ENCODE measurements around the gene THADA.

Gene THADA

DNA sequence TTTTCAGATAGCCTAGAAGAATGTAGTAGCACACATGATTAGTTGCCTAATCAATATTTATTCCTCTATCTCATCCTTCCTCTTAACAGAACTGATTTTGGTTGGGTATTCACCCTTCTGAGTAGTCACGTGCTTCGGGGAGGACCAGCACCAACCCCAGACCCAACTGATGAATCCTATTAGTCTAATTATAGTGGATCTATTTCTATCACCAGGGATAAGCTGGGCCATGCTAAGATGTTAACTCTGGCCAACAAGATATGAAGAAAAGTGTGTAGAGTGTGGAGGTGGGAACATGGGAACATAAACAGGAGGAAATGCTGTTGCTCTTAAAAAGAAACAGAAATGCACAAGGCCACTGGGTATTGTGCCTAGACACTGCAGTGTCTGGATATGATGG lies 119.9 kb downstream of the THADA start:
- no peaks in the 10 kb centered on the region for H4K20me1 ChIP-seq (ENCODE audit: control insufficient read depth, insufficient read depth, low read depth, low read length)
- H3K4me1 ChIP-seq (ENCODE audit: control insufficient read depth, low read length): no peaks in the 10 kb centered on the region
- H3K9me2 ChIP-seq (replicated peaks; ENCODE audit: control insufficient read depth, low read length): no peaks in the 10 kb centered on the region
- H3F3A ChIP-seq (ENCODE audit: control insufficient read depth, insufficient read depth): no peaks in the 10 kb centered on the region
- H3K79me2 ChIP-seq (ENCODE audit: control insufficient read depth, low read length): no peaks in the 10 kb centered on the region
- no peak overlapping the region for H3K27ac ChIP-seq (ENCODE audit: low read depth, low read length)
- H3K4me3 ChIP-seq (ENCODE audit: low read length): no peak overlapping the region
- peaks cover 6% of the 10 kb centered on the region; the same call in 1 of the 2 replicates for H3K36me3 ChIP-seq (ENCODE audit: control insufficient read depth, low read length)
- no peaks in the 10 kb centered on the region for H3K27me3 ChIP-seq (ENCODE audit: control insufficient read depth, low read length)
- H3K4me2 ChIP-seq (ENCODE audit: low read length): no peak overlapping the region
- no peak for TF ChIP-seq EZH2phosphoT487 (IDR thresholded peaks at IDR 0.05; ENCODE audit: borderline replicate concordance, low read length)
- TF ChIP-seq, protein P1, sequence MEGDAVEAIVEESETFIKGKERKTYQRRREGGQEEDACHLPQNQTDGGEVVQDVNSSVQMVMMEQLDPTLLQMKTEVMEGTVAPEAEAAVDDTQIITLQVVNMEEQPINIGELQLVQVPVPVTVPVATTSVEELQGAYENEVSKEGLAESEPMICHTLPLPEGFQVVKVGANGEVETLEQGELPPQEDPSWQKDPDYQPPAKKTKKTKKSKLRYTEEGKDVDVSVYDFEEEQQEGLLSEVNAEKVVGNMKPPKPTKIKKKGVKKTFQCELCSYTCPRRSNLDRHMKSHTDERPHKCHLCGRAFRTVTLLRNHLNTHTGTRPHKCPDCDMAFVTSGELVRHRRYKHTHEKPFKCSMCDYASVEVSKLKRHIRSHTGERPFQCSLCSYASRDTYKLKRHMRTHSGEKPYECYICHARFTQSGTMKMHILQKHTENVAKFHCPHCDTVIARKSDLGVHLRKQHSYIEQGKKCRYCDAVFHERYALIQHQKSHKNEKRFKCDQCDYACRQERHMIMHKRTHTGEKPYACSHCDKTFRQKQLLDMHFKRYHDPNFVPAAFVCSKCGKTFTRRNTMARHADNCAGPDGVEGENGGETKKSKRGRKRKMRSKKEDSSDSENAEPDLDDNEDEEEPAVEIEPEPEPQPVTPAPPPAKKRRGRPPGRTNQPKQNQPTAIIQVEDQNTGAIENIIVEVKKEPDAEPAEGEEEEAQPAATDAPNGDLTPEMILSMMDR (IDR thresholded peaks at IDR 0.05; ENCODE audit: low read depth, low read length, poor library complexity, severe bottlenecking): no peak
- no peaks in the 10 kb centered on the region for H3K9me3 ChIP-seq (ENCODE audit: control insufficient read depth, insufficient read depth, low read length)

DNA sequence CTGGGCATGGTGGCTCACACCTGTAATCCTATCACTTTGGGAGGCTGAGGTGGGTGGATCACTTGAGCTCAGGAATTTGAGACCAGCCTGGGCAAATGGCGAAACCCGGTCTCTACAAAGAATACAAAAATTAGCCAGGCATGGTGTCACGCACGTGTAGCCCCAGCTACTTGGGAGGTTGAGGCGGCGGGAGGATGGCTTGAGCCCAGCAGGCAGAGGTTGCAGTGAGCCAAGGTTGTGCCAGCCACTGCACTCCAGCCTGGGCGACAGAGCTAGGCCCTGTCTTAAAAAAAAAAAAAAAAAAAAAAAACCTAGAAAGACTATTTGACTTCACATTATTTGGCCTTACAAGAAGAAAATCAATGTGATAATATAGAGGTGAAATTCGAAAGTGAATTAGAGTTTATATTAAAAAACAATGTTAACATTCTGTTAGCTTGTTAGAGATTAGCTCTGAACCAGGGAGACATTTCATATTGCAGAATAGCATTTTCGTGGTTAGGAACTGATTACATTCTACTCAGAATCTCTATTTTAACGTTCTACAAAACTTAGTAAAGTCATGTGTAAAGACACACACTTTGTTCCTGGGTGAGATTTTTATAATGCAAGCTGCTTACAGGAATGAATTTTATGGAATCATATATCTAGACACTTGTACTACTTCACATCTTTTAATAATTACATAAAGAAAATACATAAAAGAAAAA lies 120.5 kb downstream of the THADA start:
- Histone ChIP-seq H3K4me3 (ENCODE audit: low read length) (no peak overlapping the region), H3K79me2 (ENCODE audit: control insufficient read depth, low read length) (no peaks in the 10 kb centered on the region), H3K9me3 (ENCODE audit: control insufficient read depth, insufficient read depth, low read length) (no peaks in the 10 kb centered on the region), H3K27ac (ENCODE audit: low read depth, low read length) (no peak overlapping the region), H3K4me2 (ENCODE audit: low read length) (no peak overlapping the region), H4K20me1 (ENCODE audit: control insufficient read depth, insufficient read depth, low read depth, low read length) (no peaks in the 10 kb centered on the region; the same call in 1 of the 2 replicates), H3F3A (ENCODE audit: control insufficient read depth, insufficient read depth) (no peaks in the 10 kb centered on the region), H3K27me3 (ENCODE audit: control insufficient read depth, low read length) (no peaks in the 10 kb centered on the region), H3K9me2 (replicated peaks; ENCODE audit: control insufficient read depth, low read length) (no peaks in the 10 kb centered on the region), H3K36me3 (ENCODE audit: control insufficient read depth, low read length) (peaks cover 6% of the 10 kb centered on the region; the same call in 1 of the 2 replicates), H3K4me1 (ENCODE audit: control insufficient read depth, low read length) (no peaks in the 10 kb centered on the region)
- TF ChIP-seq EZH2phosphoT487 (IDR thresholded peaks at IDR 0.05; ENCODE audit: borderline replicate concordance, low read length): no peak
- TF ChIP-seq, protein P1 (IDR thresholded peaks at IDR 0.05; ENCODE audit: low read depth, low read length, poor library complexity, severe bottlenecking): no peak

DNA sequence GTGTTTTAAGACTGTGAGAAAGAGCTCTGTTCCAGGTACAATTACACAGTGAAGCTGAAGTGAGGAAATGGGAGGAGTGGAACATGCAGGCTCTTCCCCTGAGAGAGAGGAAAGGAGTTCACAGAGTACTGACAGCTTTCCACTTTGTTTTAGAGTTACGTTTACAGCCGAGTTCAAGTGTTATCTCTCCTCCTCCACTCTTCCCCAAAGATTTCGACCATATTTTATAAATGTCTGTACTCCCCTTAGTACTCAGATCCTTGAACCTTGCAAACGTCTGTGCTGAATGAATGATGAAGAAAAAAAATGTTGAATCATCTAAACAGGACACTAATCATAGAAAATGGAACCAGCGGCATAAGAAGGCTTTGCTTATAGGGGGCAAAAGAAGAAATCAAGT lies 121.6 kb downstream of the THADA start:
- TF ChIP-seq EZH2phosphoT487 (IDR thresholded peaks at IDR 0.05; ENCODE audit: borderline replicate concordance, low read length): no peak
- TF ChIP-seq, protein P1 (IDR thresholded peaks at IDR 0.05; ENCODE audit: low read depth, low read length, poor library complexity, severe bottlenecking): no peak
- H3F3A ChIP-seq (ENCODE audit: control insufficient read depth, insufficient read depth): no peaks in the 10 kb centered on the region
- no peaks in the 10 kb centered on the region for H3K4me1 ChIP-seq (ENCODE audit: control insufficient read depth, low read length)
- H3K36me3 ChIP-seq (ENCODE audit: control insufficient read depth, low read length): peaks cover 6% of the 10 kb centered on the region; the same call in 1 of the 2 replicates
- no peaks in the 10 kb centered on the region for H3K79me2 ChIP-seq (ENCODE audit: control insufficient read depth, low read length)
- H3K27ac ChIP-seq (ENCODE audit: low read depth, low read length): no peak overlapping the region
- H3K4me3 ChIP-seq (ENCODE audit: low read length): no peak overlapping the region
- H3K27me3 ChIP-seq (ENCODE audit: control insufficient read depth, low read length): no peaks in the 10 kb centered on the region
- H3K4me2 ChIP-seq (ENCODE audit: low read length): no peak overlapping the region
- no peaks in the 10 kb centered on the region for H3K9me3 ChIP-seq (ENCODE audit: control insufficient read depth, insufficient read depth, low read length)
- H3K9me2 ChIP-seq (replicated peaks; ENCODE audit: control insufficient read depth, low read length): no peaks in the 10 kb centered on the region
- H4K20me1 ChIP-seq (ENCODE audit: control insufficient read depth, insufficient read depth, low read depth, low read length): no peaks in the 10 kb centered on the region; the same call in 1 of the 2 replicates

All from DOHH2 (cell line).